RPMI8226 (cell line): ENCODE measurements around the gene SMNDC1.
"Not testable (repeated sequence)": the region's sequence is repeated elsewhere in the genome, so short reads cannot be mapped to it uniquely, and the experiment has no call there.

ENCODE experiments used
- DNase-seq: peaks from one replicate; pipeline ENCODE4 v3.0.0-alpha.2; 2015

Gene SMNDC1

GRCh38 chr10:110278562-110279406 lies 25.9 kb downstream of the SMNDC1 start:
- DNase-seq = no peak

DNA sequence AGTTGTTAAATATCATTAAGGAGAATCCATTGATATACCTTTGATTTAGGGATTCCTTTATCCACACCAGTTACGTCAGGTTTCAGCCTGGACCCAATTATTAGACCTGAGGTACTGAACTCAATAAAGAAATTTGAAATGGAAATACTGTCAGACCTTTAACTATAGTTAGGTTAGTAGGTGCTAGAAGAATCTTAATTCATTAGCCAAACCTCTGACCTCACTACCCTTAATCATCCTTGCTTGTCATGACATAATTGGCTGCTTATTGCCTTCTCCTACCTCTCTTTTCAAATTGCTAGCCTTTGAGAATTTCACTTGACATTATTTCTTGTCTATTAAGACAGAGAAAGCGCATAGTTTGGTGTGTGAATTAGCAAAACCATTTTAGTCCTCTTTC lies 27.1 kb downstream of the SMNDC1 start:
- DNase-seq = no peak

DNA sequence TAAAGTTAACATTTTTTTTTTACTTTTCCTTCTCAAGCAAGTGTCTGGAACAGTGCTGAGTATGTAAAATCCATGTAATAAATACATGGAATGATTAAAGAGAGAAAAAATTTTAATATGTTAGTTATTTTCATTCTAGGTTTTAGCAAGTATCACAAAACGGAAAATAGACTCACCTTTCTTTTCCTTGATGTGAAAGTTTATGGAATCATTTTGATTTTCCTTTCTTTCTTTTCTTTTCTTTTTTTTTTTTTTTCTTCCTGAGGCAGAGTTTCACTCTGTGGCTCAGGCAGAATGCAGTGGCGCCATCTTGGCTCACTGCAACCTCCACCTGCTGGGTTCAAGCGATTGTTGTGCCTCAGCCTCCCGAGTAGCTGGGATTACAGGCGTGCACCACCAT lies 28.1 kb downstream of the SMNDC1 start:
- DNase-seq = no peak

GRCh38 chr10:110275128-110275729 lies 29.5 kb downstream of the SMNDC1 start:
- DNase-seq = no peak

GRCh38 chr10:110274647-110275046 lies 30.1 kb downstream of the SMNDC1 start:
- no peak for DNase-seq

DNA sequence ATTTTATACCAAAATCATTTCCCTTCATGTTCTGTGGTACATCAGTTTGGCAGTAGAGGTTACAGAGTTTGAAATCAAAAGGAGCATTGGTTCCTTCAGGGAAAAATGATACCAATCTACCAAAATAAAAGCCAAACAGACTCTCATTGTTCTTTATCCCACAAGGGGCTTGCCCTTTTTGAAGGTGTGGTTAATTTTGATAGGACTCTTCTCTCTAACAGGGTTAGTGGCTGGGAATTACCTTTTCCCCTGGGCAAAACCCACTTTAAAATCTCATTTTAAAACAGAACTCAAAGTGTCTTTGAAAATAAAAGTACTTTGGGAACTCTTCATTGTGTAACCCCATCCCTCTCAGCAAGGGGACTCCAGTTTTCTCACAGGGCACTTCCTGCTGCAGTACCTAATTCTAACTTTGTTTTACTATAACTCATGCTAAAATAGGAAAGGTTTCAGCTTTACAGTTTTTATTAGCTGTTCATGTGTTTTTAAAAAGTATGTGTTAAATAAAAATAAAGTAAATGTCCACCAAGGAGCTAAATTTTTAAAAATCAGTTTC lies 30.6 kb downstream of the SMNDC1 start:
- DNase-seq = no peak

DNA sequence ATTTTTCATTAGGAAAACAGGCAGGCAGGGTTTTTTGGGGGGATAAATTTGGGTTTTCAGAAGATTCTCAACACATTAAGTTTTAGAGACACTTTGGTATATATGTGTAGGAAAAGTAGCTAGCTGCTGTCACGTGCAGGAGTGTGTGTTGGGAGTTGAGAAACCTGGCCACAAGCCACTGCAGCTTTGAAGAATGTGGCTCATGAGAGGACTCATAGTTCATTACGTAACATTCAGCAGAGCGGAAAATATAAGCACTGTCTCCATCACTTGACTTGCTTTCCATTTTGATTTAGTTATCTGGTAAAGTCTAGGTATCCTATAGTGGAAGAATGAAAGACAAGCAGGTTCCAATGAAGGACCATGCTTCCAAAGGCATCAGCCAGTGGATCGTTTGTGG lies 31.2 kb downstream of the SMNDC1 start:
- no peak for DNase-seq

- DNase-seq = not testable (repeated sequence)
Observed at GRCh38 chr10:110272995-110273394, 31.7 kb downstream of the SMNDC1 start.

- no peak for DNase-seq
Observed at GRCh38 chr10:110269374-110270318, 35.1 kb downstream of the SMNDC1 start.

DNA sequence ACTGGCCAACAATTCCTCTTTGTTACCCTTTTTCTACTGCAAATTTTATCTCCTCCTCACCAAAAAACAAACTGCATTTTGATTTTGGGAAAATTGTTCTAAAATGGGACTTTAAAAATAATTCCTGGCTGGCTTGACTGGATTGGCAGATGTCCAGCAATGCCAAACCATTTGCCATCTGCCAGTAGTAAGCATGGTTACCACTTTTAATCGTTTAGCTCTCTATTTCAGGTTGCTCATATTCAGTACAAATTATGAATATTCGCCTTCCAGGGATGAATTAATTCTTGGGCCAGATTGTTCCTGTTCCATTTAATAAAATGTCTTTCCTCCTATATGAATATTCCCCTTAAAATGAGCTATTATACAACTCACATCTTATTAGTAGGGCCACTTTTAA lies 35.7 kb downstream of the SMNDC1 start:
- DNase-seq = no peak

DNA sequence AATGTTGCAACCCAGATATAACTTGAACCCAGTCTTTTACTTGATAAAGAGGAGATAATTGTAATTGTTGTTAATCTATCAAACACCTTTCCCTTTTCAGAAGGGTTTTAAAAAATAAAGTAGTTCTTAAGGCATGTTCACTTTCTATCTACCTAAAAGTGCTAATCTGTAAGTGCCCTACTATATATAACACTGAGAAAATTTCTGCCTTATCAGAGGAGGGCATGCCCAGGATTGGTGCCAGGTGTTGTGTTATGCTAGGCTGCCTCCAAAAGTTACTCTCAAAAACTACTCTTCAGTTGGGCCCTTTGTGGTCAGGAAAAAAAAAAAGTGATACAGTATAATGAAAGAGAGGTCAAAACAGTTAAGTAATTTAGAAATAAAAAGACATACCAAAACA lies 36.3 kb downstream of the SMNDC1 start:
- DNase-seq = peak; percentile 14

DNA sequence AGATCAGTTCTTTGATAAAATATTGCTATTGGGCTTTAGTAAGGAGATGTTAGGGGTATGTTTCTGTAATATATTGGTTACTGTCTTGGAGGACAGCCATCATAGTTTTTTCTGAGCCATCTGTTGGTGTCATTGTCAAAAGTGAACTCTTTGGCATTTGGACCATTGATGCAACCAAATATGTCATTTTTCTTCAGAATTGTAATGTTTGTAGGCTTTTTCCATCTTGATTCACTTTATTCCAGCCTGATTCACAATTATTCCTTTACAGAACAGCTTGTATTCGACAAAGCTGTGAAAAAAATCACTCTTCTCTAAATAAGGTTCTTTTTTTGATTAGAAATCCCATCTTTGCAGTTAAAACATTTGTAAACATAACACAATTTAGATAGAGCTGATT lies 37.4 kb downstream of the SMNDC1 start:
- no peak for DNase-seq

GRCh38 chr10:110265573-110266193 lies 39.0 kb downstream of the SMNDC1 start:
- DNase-seq = no peak

- no peak for DNase-seq
Observed at GRCh38 chr10:110263164-110263563, 41.6 kb downstream of the SMNDC1 start.

DNA sequence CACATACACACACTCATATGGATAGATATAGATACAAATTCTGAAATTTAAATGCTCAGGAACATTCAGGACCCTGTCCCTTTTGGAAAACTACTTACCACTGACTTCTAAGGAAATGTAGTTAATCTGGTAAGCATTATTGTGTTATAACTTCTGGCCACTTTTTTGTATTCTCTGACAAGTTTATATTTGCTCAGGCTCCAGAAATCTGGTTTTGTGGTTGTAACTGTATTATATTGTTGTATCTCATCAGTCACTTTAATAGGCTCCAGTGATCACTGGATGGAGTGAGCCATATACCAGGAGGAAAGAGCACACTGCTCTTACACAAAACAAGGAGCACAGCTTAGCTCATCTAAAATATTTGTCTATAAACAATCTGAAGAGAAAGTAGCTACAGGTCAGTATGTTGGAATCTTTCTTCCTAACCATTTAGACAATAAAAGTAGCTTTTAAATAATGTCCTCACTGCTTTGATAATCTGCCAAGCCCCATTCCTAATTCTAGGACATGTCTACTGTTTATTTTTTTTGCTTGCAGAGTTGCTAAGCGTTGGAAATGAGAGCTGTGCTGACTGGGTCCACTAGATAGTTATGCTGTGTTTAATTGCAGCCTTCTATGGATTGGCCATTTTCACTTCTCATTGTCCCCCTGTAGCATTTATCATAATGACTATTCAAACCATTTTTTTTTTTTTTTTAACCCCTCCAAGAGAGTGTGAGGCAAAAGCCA lies 43.8 kb downstream of the SMNDC1 start:
- DNase-seq = no peak

- no peak for DNase-seq
Observed at GRCh38 chr10:110259317-110259716, 45.4 kb downstream of the SMNDC1 start.

DNA sequence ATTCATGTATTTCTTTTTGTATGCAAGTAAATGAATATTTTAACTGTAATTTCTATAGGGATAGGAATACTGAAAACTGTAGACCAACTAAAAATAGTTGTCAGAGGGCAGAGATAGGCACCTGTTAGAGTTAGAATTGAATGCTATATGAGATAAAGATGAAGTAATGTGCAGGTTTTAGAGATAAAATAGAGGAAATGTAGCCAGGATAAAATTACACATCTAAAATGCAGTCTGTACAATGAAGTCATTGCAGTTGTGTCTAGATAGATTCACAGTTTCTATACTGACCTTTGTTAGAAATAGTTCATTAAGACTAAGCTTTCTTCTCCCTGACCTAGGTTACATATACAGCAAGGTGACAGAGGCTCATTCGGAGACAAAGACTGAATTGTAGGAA lies 46.2 kb downstream of the SMNDC1 start:
- no peak for DNase-seq

GRCh38 chr10:110254467-110254866 lies 50.3 kb downstream of the SMNDC1 start:
- DNase-seq = no peak

DNA sequence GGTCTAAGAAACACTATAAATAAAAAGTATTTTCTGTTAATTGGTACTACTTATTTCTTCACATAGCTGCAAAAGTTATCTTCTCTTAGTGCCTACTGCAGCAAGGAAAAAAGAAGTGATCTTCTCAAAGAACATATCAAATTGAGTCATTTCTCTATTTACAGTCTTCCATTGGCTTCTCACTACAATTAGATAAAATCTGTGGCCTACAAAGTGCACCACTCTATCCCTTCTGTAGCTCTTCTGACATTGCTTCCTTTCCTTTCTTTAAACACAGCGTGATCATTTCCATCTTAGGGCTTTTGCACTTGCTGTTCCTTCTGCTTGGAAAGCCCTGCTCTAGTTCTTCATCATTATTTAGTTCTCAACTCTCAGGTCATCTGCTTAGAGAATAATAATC lies 52.6 kb downstream of the SMNDC1 start:
- no peak for DNase-seq

DNA sequence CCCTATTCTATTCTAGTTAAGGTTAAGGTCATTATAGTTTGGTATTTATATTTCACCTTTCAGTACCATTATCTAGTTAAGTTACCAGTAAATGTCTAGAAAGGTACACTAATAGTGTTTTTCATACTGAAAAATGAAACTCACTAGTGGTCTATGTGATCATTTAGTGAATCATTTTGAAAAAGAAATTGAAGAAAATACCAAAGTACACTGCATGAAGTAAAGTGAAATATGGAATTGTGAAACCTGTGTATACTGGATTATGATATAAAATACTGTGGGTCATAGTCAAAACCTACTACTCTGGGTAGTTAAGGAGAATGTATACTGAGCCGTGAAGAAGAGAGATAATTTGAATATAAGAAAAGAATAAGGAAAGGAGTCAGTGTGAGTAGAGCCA lies 53.3 kb downstream of the SMNDC1 start:
- DNase-seq = not testable (repeated sequence)

GRCh38 chr10:110249489-110249888 lies 55.2 kb downstream of the SMNDC1 start:
- not testable (repeated sequence) for DNase-seq

DNA sequence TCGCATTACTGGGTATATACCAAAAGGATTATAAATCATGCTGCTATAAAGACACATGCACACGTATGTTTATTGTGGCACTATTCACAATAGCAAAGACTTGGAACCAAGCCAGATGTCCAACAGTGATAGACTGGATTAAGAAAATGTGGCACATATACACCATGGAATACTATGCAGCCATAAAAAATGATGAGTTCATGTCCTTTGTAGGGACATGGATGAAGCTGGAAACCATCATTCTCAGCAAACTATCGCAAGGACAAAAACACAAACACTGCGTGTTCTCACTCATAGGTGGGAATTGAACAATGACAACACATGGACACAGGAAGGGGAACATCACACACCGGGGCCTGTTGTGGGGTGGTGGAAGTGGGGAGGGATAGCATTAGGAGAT lies 56.9 kb downstream of the SMNDC1 start:
- not testable (repeated sequence) for DNase-seq
